ENCODE data around the gene RDH11.
"Not testable (repeated sequence)": the region's sequence is repeated elsewhere in the genome, so short reads cannot be mapped to it uniquely, and the experiment has no call there.

DNA sequence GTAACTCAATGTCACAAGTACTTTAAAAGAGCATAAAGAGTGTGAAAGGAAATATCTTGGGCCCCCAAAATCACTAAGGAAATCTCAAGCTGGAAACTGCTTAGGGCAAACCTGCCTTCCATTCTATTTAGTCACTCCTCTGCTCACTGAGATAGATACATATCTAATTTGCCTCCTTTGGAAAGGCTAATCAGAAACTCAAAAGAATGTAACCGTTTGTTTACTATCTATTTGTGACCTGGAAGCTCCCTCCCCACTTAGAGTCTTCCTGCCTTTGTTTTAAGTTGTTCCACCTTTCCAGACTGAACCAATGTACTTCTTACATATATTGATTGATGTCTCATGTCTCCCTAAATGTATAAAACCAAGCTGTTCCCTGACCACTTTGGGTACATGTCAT lies 14.2 kb upstream of the RDH11 start:
- not testable (repeated sequence) for TF ChIP-seq POLR2A, CTCF (IDR thresholded peaks at IDR 0.05)

Measured in esophagus squamous epithelium (tissue), 4 donors.